Thoracic aorta (tissue), 2 donors: Measurements from ENCODE around the gene VAMP4. TPM values are rescaled to one million over a fixed set of nuclear protein-coding genes. Genes with fewer than 3 reads are reported as not detected.
A peak's percentile ranks its signal among the peaks of the same experiment; 100 is the strongest.

Source experiments
- ATAC-seq: fragments of 150-250 bp; one replicate; pipeline ENCODE4 v1.8.0; 2017; ENCODE audit warnings: low read depth; ENCODE audit not compliant: insufficient number of reproducible peaks, low FRiP score
- DNase-seq: peaks from one replicate; pipeline ENCODE4 v3.0.0-alpha.2; 2020; ENCODE audit warnings: low spot score
- H3K27ac ChIP-seq, 2 donors: fragments of 200-600 bp; sonication (generic); 1 replicate in 1 of 2; 2 replicates in 1 of 2; pipeline ENCODE4 v1.5.1; 2016; ENCODE audit warnings: mild to moderate bottlenecking in 2 of 2, moderate library complexity in 2 of 2
- H3K27me3 ChIP-seq: fragments of 200-600 bp; sonication (generic); replicated peaks from 2 replicates; pipeline ENCODE4 v1.6.0; 2016; ENCODE audit warnings: mild to moderate bottlenecking; ENCODE audit not compliant: insufficient read depth
- H3K36me3 ChIP-seq: fragments of 200-600 bp; sonication (generic); one replicate; pipeline ENCODE4 v1.5.1; 2016
- H3K4me1 ChIP-seq, 2 donors: fragments of 200-600 bp; sonication (generic); 1 replicate in 1 of 2; 2 replicates in 1 of 2; pipeline versions ENCODE4 v1.5.1 to v1.6.0; 2016; ENCODE audit warnings: low read depth in 2 of 2, mild to moderate bottlenecking in 1 of 2; ENCODE audit not compliant: control insufficient read depth in 1 of 2
- H3K4me3 ChIP-seq: fragments of 200-600 bp; sonication (generic); 2 replicates; pipeline ENCODE4 v1.5.1; 2016; ENCODE audit warnings: mild to moderate bottlenecking
- H3K9me3 ChIP-seq: fragments of 200-600 bp; sonication (generic); 2 replicates; pipeline ENCODE4 v1.5.1; 2016
- CTCF ChIP-seq: fragments of 200-600 bp; sonication (generic); IDR thresholded peaks from one replicate; pipeline ENCODE4 v1.5.1; 2019; ENCODE audit warnings: antibody characterized with exemption
- total RNA-seq, 2 donors: library from RNA; depleted of rRNA; stranded (reverse); fragments of >200 nt; gene quantifications; one replicate each; pipeline versions ENCODE4 v1.1.0 to v1.2.3, GENCODE V29; 2016

Gene VAMP4
- total RNA-seq, 2 donors from 2014 or later, result 25.5 to 26.1 TPM

- peaks cover 4 to 29% of the 10 kb centered on the region in 2 donors for H3K4me1 ChIP-seq
- H3K4me3 ChIP-seq, result no peak overlapping the region
- H3K9me3 ChIP-seq, result no peaks in the 10 kb centered on the region
- TF ChIP-seq CTCF, result no peak
- H3K27me3 ChIP-seq, result no peaks in the 10 kb centered on the region
- H3K27ac ChIP-seq, result no peak overlapping the region
- ATAC-seq (no peak), DNase-seq (no peak)
- no peaks in the 10 kb centered on the region for H3K36me3 ChIP-seq
Measured at GRCh38 chr1:171753182-171753581, 11.3 kb upstream of the VAMP4 start.

- H3K36me3 ChIP-seq, result no peaks in the 10 kb centered on the region
- no peak overlapping the region for H3K27ac ChIP-seq
- H3K4me1 ChIP-seq, result peaks cover 4 to 29% of the 10 kb centered on the region in 2 donors
- DNase-seq (no peak), ATAC-seq (no peak)
- H3K4me3 ChIP-seq, result no peak overlapping the region
- no peaks in the 10 kb centered on the region for H3K9me3 ChIP-seq
- no peak for TF ChIP-seq CTCF
- H3K27me3 ChIP-seq, result no peaks in the 10 kb centered on the region
Measured at GRCh38 chr1:171751221-171751620, 9.4 kb upstream of the VAMP4 start.

- ATAC-seq (no peak), DNase-seq (no peak)
- H3K27ac ChIP-seq, result no peak overlapping the region
- H3K27me3 ChIP-seq, result no peaks in the 10 kb centered on the region
- no peak overlapping the region for H3K4me3 ChIP-seq
- no peak for TF ChIP-seq CTCF
- no peaks in the 10 kb centered on the region for H3K36me3 ChIP-seq
- no peaks in the 10 kb centered on the region for H3K9me3 ChIP-seq
- peaks cover 2 to 23% of the 10 kb centered on the region in 2 donors for H3K4me1 ChIP-seq
Measured at GRCh38 chr1:171748651-171749050, 6.8 kb upstream of the VAMP4 start.

GRCh38 chr1:171744986-171745385 is 3.1 kb upstream of the VAMP4 start:
- H3K4me1 ChIP-seq, result peaks cover 14 to 22% of the 10 kb centered on the region in 2 donors
- H3K27ac ChIP-seq, result peak overlapping the region in 1 of 2 donors; percentile 92
- H3K4me3 ChIP-seq, result no peak overlapping the region
- H3K27me3 ChIP-seq, result no peaks in the 10 kb centered on the region
- no peak for TF ChIP-seq CTCF
- no peaks in the 10 kb centered on the region for H3K36me3 ChIP-seq
- DNase-seq, result no peak
- H3K9me3 ChIP-seq, result no peaks in the 10 kb centered on the region
- no peak for ATAC-seq

- H3K9me3 ChIP-seq, result no peaks in the 10 kb centered on the region
- TF ChIP-seq CTCF, result no peak
- ATAC-seq (peak; percentile 67), DNase-seq (no peak)
- no peaks in the 10 kb centered on the region for H3K27me3 ChIP-seq
- H3K4me1 ChIP-seq, result peaks cover 15 to 39% of the 10 kb centered on the region in 2 donors
- H3K36me3 ChIP-seq, result no peaks in the 10 kb centered on the region
- peak overlapping the region; percentile 92 to 98 for H3K27ac ChIP-seq
- H3K4me3 ChIP-seq, result peak overlapping the region; percentile 98
Measured at GRCh38 chr1:171743081-171743870, 1.4 kb upstream of the VAMP4 start.
